CD14-positive monocyte (primary cell): ENCODE measurements around the gene SLIT3. TPM values are rescaled to one million over a fixed set of nuclear protein-coding genes. Genes with fewer than 3 reads are reported as not detected.

Experiments used
- DNase-seq, 3 donors: peaks; one replicate each; pipeline ENCODE4 v3.0.0-alpha.2; 2011 to 2022
- H2AFZ ChIP-seq: 2 replicates; pipeline ENCODE4 v1.6.0; 2012; ENCODE audit warnings: mild to moderate bottlenecking, low read depth, low read length, inconsistent platforms; ENCODE audit not compliant: insufficient read depth, poor library complexity, severe bottlenecking
- H3K27ac ChIP-seq, 2 donors: 1 replicate in 1 of 2; 2 replicates in 1 of 2; pipeline ENCODE4 v1.5.1; 2012 to 2013; ENCODE audit warnings: low read length in 2 of 2, control low read depth in 1 of 2, inconsistent platforms in 1 of 2, low read depth in 1 of 2, mild to moderate bottlenecking in 1 of 2
- H3K27me3 ChIP-seq, 2 donors: one replicate each; pipeline versions ENCODE4 v1.6.0 to v1.6.1; 2011 to 2013; ENCODE audit warnings: low read length in 2 of 2; ENCODE audit not compliant: control insufficient read depth in 2 of 2, insufficient read depth in 2 of 2
- H3K36me3 ChIP-seq, 2 donors: replicated peaks in 1 of 2; 1 replicate in 1 of 2; 2 replicates in 1 of 2; pipeline versions ENCODE4 v1.5.1 to v1.6.1; 2012 to 2013; ENCODE audit warnings: low read length in 2 of 2, control low read depth in 1 of 2, inconsistent platforms in 1 of 2, mild to moderate bottlenecking in 1 of 2; ENCODE audit not compliant: insufficient read depth in 2 of 2, control insufficient read depth in 1 of 2
- H3K4me1 ChIP-seq, 2 donors: 1 replicate in 1 of 2; 2 replicates in 1 of 2; pipeline versions ENCODE4 v1.5.1 to v1.6.1; 2012 to 2013; ENCODE audit warnings: low read length in 2 of 2, control low read depth in 1 of 2, inconsistent platforms in 1 of 2, mild to moderate bottlenecking in 1 of 2, moderate library complexity in 1 of 2; ENCODE audit not compliant: insufficient read depth in 2 of 2, control insufficient read depth in 1 of 2
- H3K4me2 ChIP-seq: replicated peaks from 2 replicates; pipeline ENCODE3; 2012; ENCODE audit warnings: low read length, moderate library complexity, mild to moderate bottlenecking; ENCODE audit not compliant: poor library complexity, severe bottlenecking; ENCODE audit errors: extremely low read depth
- H3K4me3 ChIP-seq, 3 experiments: fragments of 200-600 bp in 1 of 3; sonication (generic) in 1 of 3; replicated peaks in 1 of 3; 1 replicate in 2 of 3; 2 replicates in 1 of 3; pipeline ENCODE4 v1.5.1; 2011 to 2013; ENCODE audit warnings: low read length in 3 of 3, mild to moderate bottlenecking in 3 of 3, control low read depth in 2 of 3, low read depth in 2 of 3, inconsistent platforms in 1 of 3, moderate library complexity in 1 of 3
- H3K79me2 ChIP-seq: 2 replicates; pipeline ENCODE4 v1.6.0; 2012; ENCODE audit warnings: mild to moderate bottlenecking, control low read depth, inconsistent platforms, low read length, moderate library complexity; ENCODE audit not compliant: insufficient read depth
- H3K9ac ChIP-seq: 2 replicates; pipeline ENCODE4 v1.6.0; 2017; ENCODE audit warnings: low read length, mild to moderate bottlenecking; ENCODE audit not compliant: insufficient read depth, poor library complexity, severe bottlenecking
- H3K9me3 ChIP-seq, 2 donors: replicated peaks in 1 of 2; 1 replicate in 1 of 2; 2 replicates in 1 of 2; pipeline versions ENCODE4 v1.5.1 to v1.6.1; 2012 to 2013; ENCODE audit warnings: low read length in 2 of 2, control low read depth in 1 of 2; ENCODE audit not compliant: control insufficient read depth in 1 of 2, insufficient read depth in 1 of 2
- H4K20me1 ChIP-seq: 2 replicates; pipeline ENCODE4 v1.6.0; 2012; ENCODE audit warnings: mild to moderate bottlenecking, low read length, control low read depth, moderate library complexity; ENCODE audit not compliant: insufficient read depth
- H3K27ac Mint-ChIP-seq, 7 donors: one replicate each; pipeline ENCODE4 v1.8.0; 2020; ENCODE audit warnings: mild to moderate bottlenecking in 7 of 7, mixed read lengths in 7 of 7, moderate library complexity in 6 of 7, inconsistent platforms in 2 of 7
- H3K27me3 Mint-ChIP-seq, 3 donors: one replicate each; pipeline ENCODE4 v1.8.0; 2021 to 2022; ENCODE audit warnings: low read depth in 3 of 3, mild to moderate bottlenecking in 3 of 3, mixed read lengths in 3 of 3, moderate library complexity in 3 of 3, inconsistent platforms in 1 of 3
- H3K36me3 Mint-ChIP-seq, 2 donors: one replicate each; pipeline ENCODE4 v1.8.0; 2020; ENCODE audit warnings: mixed read lengths in 2 of 2, inconsistent platforms in 1 of 2, mild to moderate bottlenecking in 1 of 2
- H3K4me1 Mint-ChIP-seq: one replicate; pipeline ENCODE4 v1.8.0; 2020; ENCODE audit warnings: mild to moderate bottlenecking, mixed read lengths
- H3K4me3 Mint-ChIP-seq, 2 donors: one replicate each; pipeline ENCODE4 v1.8.0; 2020; ENCODE audit warnings: mild to moderate bottlenecking in 2 of 2, mixed read lengths in 2 of 2, moderate library complexity in 1 of 2
- H3K9me3 Mint-ChIP-seq, 7 donors: one replicate each; pipeline ENCODE4 v1.8.0; 2020 to 2022; ENCODE audit warnings: mixed read lengths in 7 of 7, mild to moderate bottlenecking in 6 of 7, moderate library complexity in 6 of 7, inconsistent platforms in 2 of 7
- CTCF ChIP-seq: fragments of 200-600 bp; IDR thresholded peaks from one replicate; pipeline ENCODE4 v1.8.0; 2022; ENCODE audit warnings: antibody characterized with exemption, mild to moderate bottlenecking
- WGBS: methylation state at CpG from one replicate; pipeline ENCODE4 v1.1.5; 2013; ENCODE audit warnings: missing lambda C conversion rate; ENCODE audit not compliant: insufficient coverage; 5-methylcytosine and 5-hydroxymethylcytosine counted together
- intact Hi-C, 2 donors: fragments of 100-400 bp; cut with micrococcal nuclease; formaldehyde crosslinking; loops; one replicate each; pipeline versions ENCODE4 v1.15.0 to v1.15.1; 2023
- polyA plus RNA-seq, 3 donors: library from polyadenylated mRNA; depleted of rRNA in 1 of 3; unstranded in 2 of 3; stranded (reverse) in 1 of 3; fragments of 300-500 nt in 2 of 3; fragments of >200 nt in 1 of 3; fragmentation: Illumina TruSeq in 2 of 3; gene quantifications; 1 replicate in 2 of 3; 2 replicates in 1 of 3; pipeline ENCODE4 v1.2.3, GENCODE V29; 2012 to 2021

Gene SLIT3
- polyA plus RNA-seq, 3 donors, result not detected

- no peak overlapping the region for H3K4me2 ChIP-seq
- H3K27ac Mint-ChIP-seq, result no peak overlapping the region
- H3K4me3 Mint-ChIP-seq, result no peak overlapping the region
- no peak overlapping the region for H2AFZ ChIP-seq
- no peak for DNase-seq
- no peak overlapping the region for H3K4me3 ChIP-seq
- no peak overlapping the region for H3K27ac ChIP-seq
- intact Hi-C loops, result no loop called here
- H3K4me1 ChIP-seq, result no peaks in the 10 kb centered on the region
- no peaks in the 10 kb centered on the region for H3K79me2 ChIP-seq
- no peaks in the 10 kb centered on the region for H3K36me3 Mint-ChIP-seq
- H3K4me1 Mint-ChIP-seq, result no peaks in the 10 kb centered on the region
- H3K9me3 Mint-ChIP-seq, result no peaks in the 10 kb centered on the region
- H3K9me3 ChIP-seq, result no peaks in the 10 kb centered on the region
- no peaks in the 10 kb centered on the region for H3K36me3 ChIP-seq
- no peak overlapping the region for H3K9ac ChIP-seq
- H3K27me3 ChIP-seq, result no peaks in the 10 kb centered on the region
- 86% methylated on average over 16 of the region's 22 CpGs for WGBS
- H3K27me3 Mint-ChIP-seq, result peaks cover 0 to 3% (median 1%) of the 10 kb centered on the region in 3 donors
- TF ChIP-seq CTCF, result no peak
- H4K20me1 ChIP-seq, result no peaks in the 10 kb centered on the region
Measured at GRCh38 chr5:168670881-168671575, 629.9 kb downstream of the SLIT3 start.

DNA sequence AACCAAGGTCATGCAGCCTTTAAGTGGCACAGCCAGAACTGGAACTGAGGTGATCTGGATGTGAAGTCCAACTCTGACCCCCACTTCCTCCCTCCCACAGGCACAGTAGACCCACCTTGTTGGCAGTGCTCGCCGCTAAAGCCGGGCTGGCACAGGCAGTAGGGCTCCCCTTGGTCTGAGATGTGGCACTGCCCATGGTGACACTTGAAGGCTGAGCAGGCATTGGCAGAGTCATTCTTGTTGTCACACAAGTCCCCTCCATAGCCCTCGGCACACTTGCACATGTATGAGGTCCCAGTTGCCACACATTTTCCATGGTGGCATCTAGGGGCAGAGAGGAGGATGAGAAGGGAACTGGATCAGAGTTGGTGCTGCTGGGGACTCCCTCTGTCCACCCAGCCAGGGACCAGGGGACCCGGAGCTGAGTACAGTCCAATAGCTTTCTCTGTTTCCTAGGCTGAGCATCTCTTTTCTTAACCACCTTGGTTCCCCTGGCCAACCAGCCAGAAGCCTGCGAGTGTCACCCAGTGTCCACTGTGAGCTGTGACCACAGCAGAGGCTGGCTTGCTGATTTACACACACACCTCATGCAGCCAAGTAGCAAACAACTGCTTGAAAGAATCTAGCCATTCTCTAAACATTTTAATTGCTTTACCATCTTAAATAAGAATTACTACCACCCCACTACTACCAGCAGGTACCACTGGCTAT is 631.1 kb downstream of the SLIT3 start:
- 94% methylated on average over 5 of the region's 6 CpGs for WGBS

More for the DNA sequence above, 631.1 kb downstream of the SLIT3 start:
- intact Hi-C loops, result no loop called here
- H3K9me3 ChIP-seq, result no peaks in the 10 kb centered on the region
- no peaks in the 10 kb centered on the region for H3K4me1 ChIP-seq
- no peaks in the 10 kb centered on the region for H3K36me3 ChIP-seq
- no peak overlapping the region for H3K4me2 ChIP-seq
- H3K27me3 Mint-ChIP-seq, result peaks cover 0 to 4% (median 3%) of the 10 kb centered on the region in 3 donors
- H4K20me1 ChIP-seq, result no peaks in the 10 kb centered on the region
- H3K9me3 Mint-ChIP-seq, result no peaks in the 10 kb centered on the region
- no peak overlapping the region for H3K27ac ChIP-seq
- no peak overlapping the region for H3K4me3 Mint-ChIP-seq
- H3K27ac Mint-ChIP-seq, result no peak overlapping the region
- H3K4me1 Mint-ChIP-seq, result no peaks in the 10 kb centered on the region
- no peak for DNase-seq
- H3K9ac ChIP-seq, result no peak overlapping the region
- no peaks in the 10 kb centered on the region for H3K79me2 ChIP-seq
- no peaks in the 10 kb centered on the region for H3K36me3 Mint-ChIP-seq
- H3K27me3 ChIP-seq, result no peaks in the 10 kb centered on the region
- no peak for TF ChIP-seq CTCF
- H3K4me3 ChIP-seq, result no peak overlapping the region
- H2AFZ ChIP-seq, result no peak overlapping the region
